Measurements from ENCODE around the gene CDH15.
"Not testable (repeated sequence)": the region's sequence is repeated elsewhere in the genome, so short reads cannot be mapped to it uniquely, and the experiment has no call there.

Gene CDH15

DNA sequence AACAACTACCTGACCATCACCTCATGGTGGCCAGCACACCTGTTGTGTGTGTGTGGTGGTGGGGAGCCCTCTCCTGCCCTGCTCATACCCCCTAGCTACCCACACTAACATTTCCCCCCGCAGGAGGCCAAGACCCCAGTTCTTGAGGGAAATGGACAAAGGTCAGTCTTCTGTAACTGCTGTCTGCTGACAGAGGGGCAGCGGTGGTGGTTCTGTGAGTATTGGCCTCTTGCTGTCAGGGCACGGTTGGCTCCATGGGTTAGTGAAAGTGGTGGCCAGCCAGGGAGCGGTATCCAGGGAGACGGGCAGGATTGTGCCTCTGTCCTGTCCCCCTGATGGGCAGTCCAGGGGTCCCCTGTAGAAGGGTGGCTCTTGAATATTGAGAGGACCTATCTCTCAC, 72.1 kb downstream of the CDH15 start:
- no peak for DNase-seq

DNA sequence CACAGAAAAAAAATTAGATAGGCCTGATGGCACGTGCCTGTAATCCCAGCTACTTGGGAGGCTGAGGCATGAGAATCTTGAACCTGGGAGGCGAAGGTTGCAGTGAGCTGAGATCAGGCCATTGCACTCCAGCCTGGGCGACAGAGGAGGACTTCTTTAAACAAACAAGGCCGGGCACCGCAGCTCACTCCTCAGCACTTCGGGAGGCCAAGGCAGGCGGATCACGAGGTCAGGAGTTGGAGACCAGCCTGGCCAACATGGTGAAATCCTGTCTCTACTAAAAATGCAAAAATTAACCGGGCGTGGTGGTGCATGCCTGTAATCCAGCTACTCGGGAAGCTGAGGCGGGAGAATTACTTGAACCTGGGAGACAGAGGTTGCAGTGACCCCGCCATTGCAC, 72.7 kb downstream of the CDH15 start:
- DNase-seq = not testable (repeated sequence)

DNA sequence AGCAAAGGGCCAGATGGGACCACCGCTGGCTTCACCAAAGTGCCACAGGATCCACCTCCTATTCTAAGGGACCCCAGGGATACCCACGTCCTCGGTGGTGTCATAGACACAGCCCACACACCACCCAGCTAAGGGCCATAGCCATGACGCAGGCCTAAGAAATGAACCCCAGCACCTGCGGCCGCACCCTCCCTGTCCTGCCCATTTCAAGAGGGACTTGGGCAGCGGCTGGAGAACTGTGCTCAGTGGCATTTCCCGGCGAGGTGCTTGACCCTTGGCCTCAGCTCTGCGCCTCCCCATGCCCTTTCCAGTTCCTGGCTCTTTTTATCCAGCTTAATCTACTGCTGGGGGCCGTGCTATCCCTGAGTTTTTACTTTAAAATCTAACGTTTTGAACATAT, 73.2 kb downstream of the CDH15 start:
- no peak for DNase-seq
